A673 (cell line): ENCODE results near the gene CAMKV. TPM values are rescaled to one million over a fixed set of nuclear protein-coding genes. Genes with fewer than 3 reads are reported as not detected.
"Not testable (repeated sequence)": the region's sequence is repeated elsewhere in the genome, so short reads cannot be mapped to it uniquely, and the experiment has no call there.

Source experiments
- BruUV-seq: library from RNA; stranded (reverse); fragments of 400-500 nt; replicated peaks from 2 replicates; lab custom pipeline; 2021; lab: Mats Ljungman, UMichigan
- CTCF ChIA-PET: fragments of 300-600 bp; sonication (Branson Sonifier 250); formaldehyde crosslinking; loops from one replicate; lab custom pipeline; 2022; ENCODE audit warnings: antibody characterized with exemption; lab: Charles Lee
- POLR2A ChIA-PET: fragments of 300-600 bp; sonication (Branson Sonifier 250); formaldehyde crosslinking; loops from one replicate; lab custom pipeline; 2022; ENCODE audit warnings: antibody characterized with exemption; ENCODE audit not compliant: low non-redundant PET; lab: Charles Lee
- DNase-seq: peaks from one replicate; pipeline ENCODE4 v3.0.0-alpha.2; 2015; ENCODE audit warnings: low spot score
- H3K27ac ChIP-seq: fragments of 200-600 bp; sonication (generic); 2 replicates; pipeline ENCODE4 v1.5.1; 2016; ENCODE audit warnings: mixed run types, low read depth, mild to moderate bottlenecking, mixed read lengths, antibody characterized with exemption, low read length; ENCODE audit not compliant: poor library complexity, severe bottlenecking
- H3K27me3 ChIP-seq: fragments of 200-600 bp; sonication (generic); replicated peaks from 2 replicates; pipeline ENCODE4 v1.6.1; 2017; ENCODE audit warnings: mixed run types, low read depth, mild to moderate bottlenecking, mixed read lengths, antibody characterized with exemption, low read length; ENCODE audit not compliant: insufficient read depth, poor library complexity
- H3K36me3 ChIP-seq: fragments of 200-600 bp; sonication (generic); 2 replicates; pipeline ENCODE4 v1.6.1; 2016; ENCODE audit warnings: mixed run types, mild to moderate bottlenecking, mixed read lengths, antibody characterized with exemption, low read length; ENCODE audit not compliant: insufficient read depth, poor library complexity, severe bottlenecking
- H3K4me1 ChIP-seq: fragments of 200-600 bp; sonication (generic); 2 replicates; pipeline ENCODE4 v1.6.1; 2017; ENCODE audit warnings: mixed run types, mild to moderate bottlenecking, mixed read lengths, antibody characterized with exemption, low read length; ENCODE audit not compliant: insufficient read depth, poor library complexity, severe bottlenecking
- H3K4me3 ChIP-seq: fragments of 200-600 bp; sonication (generic); 2 replicates; pipeline ENCODE4 v1.5.1; 2016; ENCODE audit warnings: low read depth, mixed run types, mild to moderate bottlenecking, mixed read lengths, low read length; ENCODE audit not compliant: poor library complexity, severe bottlenecking
- H3K9me3 ChIP-seq: fragments of 200-600 bp; sonication (generic); 2 replicates; pipeline ENCODE4 v1.6.1; 2016; ENCODE audit warnings: mixed run types, low read depth, mild to moderate bottlenecking, mixed read lengths, antibody characterized with exemption, low read length; ENCODE audit not compliant: poor library complexity, severe bottlenecking
- CTCF ChIP-seq: fragments of 300-800, 200-600 bp; sonication (generic); conservative IDR thresholded peaks from 2 replicates; pipeline ENCODE4 v1.5.1; 2017; ENCODE audit warnings: low read depth, mild to moderate bottlenecking, antibody characterized with exemption, low read length, moderate library complexity, mixed read lengths
- EZH2 ChIP-seq: fragments of 200-600 bp; sonication (generic); IDR thresholded peaks from 2 replicates; pipeline ENCODE4 v1.6.1; 2017; ENCODE audit warnings: borderline replicate concordance, low read depth, mild to moderate bottlenecking, mixed read lengths, antibody characterized with exemption, low read length; ENCODE audit not compliant: poor library complexity, severe bottlenecking
- intact Hi-C: fragments of 100-400 bp; cut with micrococcal nuclease; formaldehyde crosslinking; loops from one replicate; pipeline ENCODE4 v1.10.0; 2022; ENCODE audit not compliant: unreplicated experiment
- total RNA-seq: library from RNA; stranded (reverse); gene quantifications from 2 replicates; pipeline ENCODE4 v1.2.3, GENCODE V29; 2021

The CAMKV gene
- total RNA-seq, 1 experiment from 2014 or later = 5.4 TPM

DNA sequence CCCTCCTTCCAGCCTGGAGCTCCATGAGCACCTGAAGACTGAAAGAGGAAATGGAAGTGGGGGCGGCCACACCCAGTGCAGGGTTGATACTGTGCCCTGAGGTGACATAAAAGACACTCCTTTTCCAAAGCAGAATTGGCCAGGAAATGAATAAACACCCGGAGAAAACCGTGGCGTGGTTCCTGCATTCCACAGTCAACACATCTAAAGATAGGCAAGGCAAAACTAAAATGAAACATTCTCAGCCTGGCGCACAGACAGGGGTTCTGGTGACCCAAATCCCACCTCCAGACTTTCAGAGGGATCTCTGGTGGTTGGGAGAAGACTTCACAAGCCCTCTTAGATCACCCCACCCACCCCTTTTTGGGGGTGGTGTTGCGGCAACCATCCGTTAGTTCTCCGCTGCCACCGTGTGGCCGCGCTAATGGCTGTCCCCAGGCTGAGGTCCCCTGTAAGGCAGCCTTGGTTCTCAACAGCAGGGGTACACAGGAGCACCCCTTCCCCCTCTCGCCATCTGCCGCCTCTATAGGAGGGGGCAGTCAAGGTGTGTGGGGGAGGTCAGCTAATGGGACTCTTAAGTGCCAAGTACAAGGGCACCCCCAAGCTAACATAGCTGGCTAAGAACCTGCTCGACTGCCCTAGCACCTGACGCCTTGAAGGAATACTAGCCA is 36.5 kb upstream of the CAMKV start:
- H3K27me3 ChIP-seq = no peaks in the 10 kb centered on the region
- H3K36me3 ChIP-seq = no peaks in the 10 kb centered on the region
- intact Hi-C loops = loop anchor here (5.0 to 10.0 kb wide), 3 partner anchors 61 to 204 kb away; partner anchors contain the start of gene AMIGO3
- TF ChIP-seq CTCF (peak; percentile 66), EZH2 (no peak)
- no peak overlapping the region for H3K4me3 ChIP-seq
- CTCF ChIA-PET = interaction anchor here (0.6 kb wide), 1 partner anchor 178 kb away, joined by 3 read pairs; no protein-coding TSS in a partner anchor
- BruUV-seq = no TSS peak
- H3K4me1 ChIP-seq = no peaks in the 10 kb centered on the region
- no peak overlapping the region for H3K27ac ChIP-seq
- no peaks in the 10 kb centered on the region for H3K9me3 ChIP-seq
- DNase-seq = peak; percentile 60
- POLR2A ChIA-PET = no interaction called here

GRCh38 chr3:49904448-49904847 is 34.7 kb upstream of the CAMKV start:
- BruUV-seq, CTCF ChIA-PET, POLR2A ChIA-PET, H3K4me1 ChIP-seq, H3K27me3 ChIP-seq, DNase-seq, H3K9me3 ChIP-seq, H3K27ac ChIP-seq, H3K4me3 ChIP-seq, H3K36me3 ChIP-seq: not testable (repeated sequence)
- intact Hi-C loops = loop anchor here (10.0 kb wide), 1 partner anchor 60 kb away; no protein-coding TSS in a partner anchor

- DNase-seq = no peak
- Histone ChIP-seq H3K4me3 (no peak within 1 kb of the TSS), H3K27ac (no peak within 1 kb of the TSS), H3K9me3 (no peaks in the 10 kb centered on the region), H3K36me3 (no peaks in the 10 kb centered on the region), H3K4me1 (no peaks in the 10 kb centered on the region), H3K27me3 (no peaks in the 10 kb centered on the region)
- BruUV-seq = no TSS peak
- intact Hi-C loops = loop anchor here (10.0 kb wide), 1 partner anchor 59 kb away; no protein-coding TSS in a partner anchor
- ChIA-PET CTCF (interaction anchor here (0.5 kb wide), 1 partner anchor 65 kb away, joined by 4 read pairs; no protein-coding TSS in a partner anchor), POLR2A (no interaction called here)
- TF ChIP-seq CTCF (no peak), EZH2 (no peak)
Measured at GRCh38 chr3:49903451-49904424, 34.0 kb upstream of the CAMKV start, which contains the start of gene MST1R. Gene MST1R, minus strand, starts transcription at chr3:49903873. Its CDS starts 264 bp downstream, at chr3:49903609.
